Fibroblast of upper back skin (primary cell): ENCODE measurements around the gene DGAT2L6.
"Not testable (repeated sequence)": the region's sequence is repeated elsewhere in the genome, so short reads cannot be mapped to it uniquely, and the experiment has no call there.

ENCODE experiments used
- DNase-seq: peaks from one replicate; pipeline ENCODE4 v3.0.0-alpha.2; 2013

Gene DGAT2L6

DNA sequence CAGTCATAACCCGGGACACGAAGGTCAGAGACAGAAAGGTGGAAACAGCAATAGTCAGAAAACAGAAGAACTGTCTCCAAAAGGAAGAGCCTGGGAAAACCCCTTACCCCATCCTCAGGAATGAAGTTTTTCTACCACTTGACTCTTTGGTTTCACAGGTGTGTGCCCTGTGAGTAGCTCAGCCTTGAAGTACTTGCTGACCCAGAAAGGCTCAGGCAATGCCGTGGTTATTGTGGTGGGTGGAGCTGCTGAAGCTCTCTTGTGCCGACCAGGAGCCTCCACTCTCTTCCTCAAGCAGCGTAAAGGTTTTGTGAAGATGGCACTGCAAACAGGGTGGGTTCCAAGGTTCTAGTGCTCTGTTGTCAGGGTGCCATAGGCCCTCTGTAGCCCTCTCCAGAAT, 24.4 kb downstream of the DGAT2L6 start:
- no peak for DNase-seq

DNA sequence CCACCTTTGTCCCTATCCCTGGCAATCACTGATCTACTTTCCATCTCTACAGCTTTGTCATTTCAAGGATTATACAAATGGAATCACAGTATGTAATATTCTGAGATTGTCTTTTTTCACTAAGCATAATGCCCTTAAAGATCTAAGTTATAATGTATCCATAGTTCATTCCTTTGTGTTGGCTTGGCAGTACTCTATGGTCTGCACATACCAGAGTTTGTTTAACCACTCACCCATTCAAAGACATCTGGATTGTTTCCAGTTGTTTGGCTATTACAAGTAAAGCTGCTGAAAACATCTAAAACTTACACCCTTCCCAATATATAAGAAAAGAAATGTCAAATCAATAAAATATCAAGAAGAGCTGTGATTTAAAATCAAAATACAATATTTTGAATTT, 31.2 kb downstream of the DGAT2L6 start:
- DNase-seq, result peak; percentile 4

DNA sequence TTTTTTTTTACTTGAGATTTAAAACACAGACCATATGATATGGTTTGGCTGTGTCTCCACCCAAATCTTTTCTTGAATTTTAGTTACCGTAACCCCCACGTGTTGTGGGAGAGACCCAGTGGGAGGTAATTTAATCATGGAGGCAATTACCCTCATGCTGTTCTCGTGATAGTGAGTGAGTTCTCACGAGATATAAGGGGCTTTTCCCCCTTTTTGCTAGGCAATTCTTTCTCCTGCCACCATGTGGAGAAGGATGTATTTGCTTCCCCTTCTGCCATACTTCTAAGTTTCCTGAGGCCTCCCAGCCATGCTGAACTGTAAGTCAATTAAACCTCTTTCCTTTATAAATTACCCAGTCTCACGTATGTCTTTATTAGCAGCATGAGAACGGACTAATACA, 32.3 kb downstream of the DGAT2L6 start:
- DNase-seq, result not testable (repeated sequence)

DNA sequence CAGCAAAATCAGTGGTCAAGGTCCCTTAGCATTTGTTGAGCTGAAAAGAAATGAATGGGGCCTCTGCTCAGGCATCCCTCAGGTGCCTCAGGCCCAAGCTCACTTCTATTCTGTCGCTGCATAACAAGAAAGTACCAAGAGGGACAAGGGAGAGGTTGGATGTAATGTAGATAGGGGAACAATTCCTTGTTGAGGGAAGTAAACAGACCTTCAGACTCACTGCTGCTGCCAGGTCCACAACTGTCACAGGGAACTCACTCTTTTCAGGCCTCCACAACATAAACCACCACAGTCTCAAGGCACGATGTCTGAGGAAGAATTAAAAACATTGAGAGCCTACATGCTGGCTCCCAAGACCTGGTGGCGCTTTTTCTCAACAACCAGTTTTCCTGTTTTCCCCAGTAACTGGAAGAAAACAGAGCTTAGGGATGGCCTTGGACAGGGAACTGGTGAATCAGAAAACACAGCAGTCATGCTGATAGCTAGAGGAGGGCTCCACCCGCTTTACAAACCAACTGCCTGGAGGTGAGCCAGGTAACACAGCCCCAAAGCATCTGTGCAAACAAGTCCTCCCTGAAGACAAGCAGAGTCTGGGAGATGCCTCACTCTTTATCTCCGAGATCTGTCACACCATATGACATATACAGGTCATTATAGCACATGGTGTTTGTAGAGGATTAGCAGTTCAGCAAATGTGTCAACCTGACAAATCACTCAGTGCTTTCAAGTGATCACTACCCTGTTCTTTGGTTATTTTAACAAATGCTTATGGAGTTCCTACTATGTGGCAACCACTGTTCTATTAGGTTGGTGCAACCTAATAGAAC, 42.9 kb downstream of the DGAT2L6 start:
- DNase-seq, result no peak

DNA sequence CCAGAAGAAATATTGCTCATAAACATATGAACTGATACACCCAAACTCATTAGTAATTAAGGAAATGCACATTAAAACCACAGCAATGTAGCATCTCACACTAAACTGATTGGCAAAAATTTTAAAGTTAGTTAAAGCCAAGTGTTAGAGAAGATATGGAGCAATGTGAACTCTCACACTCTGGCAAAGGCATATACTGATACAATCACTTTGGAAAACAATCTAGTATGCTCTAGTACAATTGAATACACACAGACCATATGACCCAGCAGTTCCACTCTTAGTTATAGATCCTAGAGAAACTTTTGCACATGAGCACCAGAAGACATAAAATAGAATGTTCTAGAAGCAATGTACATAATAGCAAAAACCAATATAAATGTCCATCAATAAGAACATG, 48.8 kb downstream of the DGAT2L6 start:
- no peak for DNase-seq

DNA sequence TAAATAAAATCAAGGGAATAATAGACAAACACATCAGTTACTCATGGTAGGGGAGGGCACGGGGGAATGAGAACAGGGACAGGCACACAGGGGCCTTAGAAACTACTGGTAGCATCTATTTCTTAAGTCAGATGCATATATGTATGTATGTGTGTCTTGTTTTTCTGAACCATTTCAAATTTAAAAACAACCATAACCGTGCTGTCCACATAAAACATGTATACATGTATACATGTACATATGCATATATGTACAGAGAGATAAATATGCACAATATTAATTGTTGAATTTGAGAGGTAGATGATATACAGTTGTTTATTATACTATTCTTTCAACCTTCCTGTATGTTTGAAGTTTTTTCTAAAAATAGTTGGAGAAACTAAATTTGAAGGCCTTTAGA, 49.4 kb downstream of the DGAT2L6 start:
- no peak for DNase-seq

DNA sequence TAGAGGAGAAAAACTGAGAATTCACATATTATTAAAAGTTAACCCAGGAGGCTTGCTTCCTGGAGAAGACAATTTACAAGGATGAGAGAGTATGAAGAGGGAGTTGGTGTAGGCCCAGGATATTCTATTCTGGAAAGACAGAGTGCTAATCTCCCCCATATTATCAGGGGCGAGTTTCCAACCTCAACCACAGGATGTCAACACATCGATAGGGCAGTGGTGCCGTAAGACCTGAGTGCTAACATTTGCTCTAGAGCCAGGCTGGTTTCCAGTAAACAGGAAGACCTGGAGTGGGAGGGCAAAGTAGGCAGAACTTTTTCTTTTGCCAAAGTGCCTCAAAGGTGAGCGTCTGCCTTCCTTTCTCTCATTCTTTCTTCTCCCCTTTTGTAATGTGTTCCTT, 54.4 kb downstream of the DGAT2L6 start:
- DNase-seq, result no peak

DNA sequence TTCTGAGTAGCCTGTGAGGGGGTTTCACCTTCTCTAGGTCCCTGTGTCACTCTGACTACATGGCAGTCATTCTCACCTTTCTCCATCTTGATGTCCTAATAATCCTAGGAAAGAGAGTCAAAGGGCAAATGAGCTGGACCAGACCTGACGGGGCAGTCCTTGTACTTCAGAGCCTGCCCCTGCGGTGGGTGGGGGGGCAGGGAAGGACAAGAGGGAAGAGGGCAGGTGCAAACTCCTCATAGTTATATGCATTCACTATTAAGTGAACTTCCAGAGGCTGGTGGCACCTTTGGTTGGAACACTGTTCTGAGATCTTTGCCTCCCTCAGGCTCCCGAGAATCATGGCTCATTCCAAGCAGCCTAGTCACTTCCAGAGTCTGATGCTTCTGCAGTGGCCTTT, 57.1 kb downstream of the DGAT2L6 start, which contains the start of gene AWAT1:
TSS of gene AWAT1 (plus strand) at position 301 of the 400 bp plus-strand sequence. CDS start at position 342, 41 bp downstream.
- DNase-seq, result no peak

DNA sequence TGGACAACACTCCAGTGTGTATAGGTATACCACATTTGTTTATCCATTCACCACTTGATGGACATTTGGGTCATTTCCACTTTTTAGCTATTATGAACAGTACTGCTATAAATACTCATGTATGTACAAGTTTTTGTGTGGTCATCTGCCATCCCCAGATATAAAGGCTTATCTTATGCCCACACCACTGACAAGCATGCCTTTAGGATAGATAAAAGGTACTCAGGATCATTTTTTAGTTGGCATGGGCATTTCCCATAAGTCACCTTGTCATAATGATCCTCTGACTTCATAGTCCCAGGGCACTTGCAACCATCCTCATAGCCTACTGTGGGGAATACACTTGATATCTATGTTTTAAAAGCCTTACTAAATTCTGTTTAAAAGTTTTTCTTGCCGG, 63.5 kb downstream of the DGAT2L6 start:
- no peak for DNase-seq

DNA sequence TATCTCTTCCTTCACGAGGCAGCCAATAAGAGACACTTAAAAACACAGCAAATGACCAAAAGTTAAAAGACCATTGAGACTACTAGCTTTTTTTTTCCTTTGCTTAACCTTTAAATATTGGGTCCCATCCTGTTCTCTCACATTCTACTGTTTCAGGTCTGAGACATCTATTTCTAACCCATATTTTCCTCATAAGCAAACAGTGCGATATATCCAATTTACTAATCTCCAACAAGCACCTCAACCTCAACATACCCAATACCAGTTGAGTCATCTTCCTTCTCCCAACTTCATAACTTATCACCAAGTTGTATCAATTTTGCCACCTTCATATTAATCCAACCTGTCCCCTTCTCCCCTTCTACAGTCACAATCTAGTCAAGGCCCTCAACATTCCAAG, 64.2 kb downstream of the DGAT2L6 start:
- no peak for DNase-seq

DNA sequence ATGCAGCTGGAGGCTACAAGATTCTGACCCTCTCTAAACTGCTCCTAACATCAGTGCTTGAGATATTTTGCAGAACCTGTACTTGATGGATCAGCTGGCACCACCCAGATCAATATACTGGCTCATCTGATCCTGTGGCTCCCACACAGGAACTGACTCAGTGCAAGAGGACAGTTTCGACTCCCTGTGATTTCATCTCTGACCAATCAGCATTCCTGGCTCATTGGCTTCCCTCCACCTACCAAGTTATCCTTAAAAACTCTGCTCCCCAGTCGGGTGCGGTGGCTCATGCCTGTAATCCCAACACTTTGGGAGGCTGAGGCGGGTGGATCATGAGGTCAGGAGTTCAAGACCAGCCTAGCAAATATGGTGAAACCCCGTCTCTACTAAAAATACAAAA, 66.3 kb downstream of the DGAT2L6 start:
- DNase-seq, result not testable (repeated sequence)

DNA sequence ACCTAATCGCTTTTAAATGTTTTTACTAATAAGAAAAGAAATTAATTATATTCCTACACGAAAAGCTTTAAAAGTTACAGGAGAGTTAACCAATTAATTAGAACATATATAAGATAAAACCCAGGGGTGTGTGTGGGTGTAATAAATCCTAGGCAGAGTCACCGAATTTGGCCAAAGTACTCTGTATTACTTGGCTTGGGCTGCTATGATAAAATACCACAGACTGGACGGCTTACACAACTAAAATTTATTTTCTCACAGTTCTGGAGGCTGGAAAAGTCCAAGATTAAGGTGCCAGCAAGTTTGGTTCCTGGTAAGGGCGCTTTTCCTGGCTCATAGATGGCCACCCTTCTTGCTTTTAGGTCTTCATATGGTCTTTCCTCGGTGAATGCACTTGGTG, 67.6 kb downstream of the DGAT2L6 start:
- DNase-seq, result no peak

DNA sequence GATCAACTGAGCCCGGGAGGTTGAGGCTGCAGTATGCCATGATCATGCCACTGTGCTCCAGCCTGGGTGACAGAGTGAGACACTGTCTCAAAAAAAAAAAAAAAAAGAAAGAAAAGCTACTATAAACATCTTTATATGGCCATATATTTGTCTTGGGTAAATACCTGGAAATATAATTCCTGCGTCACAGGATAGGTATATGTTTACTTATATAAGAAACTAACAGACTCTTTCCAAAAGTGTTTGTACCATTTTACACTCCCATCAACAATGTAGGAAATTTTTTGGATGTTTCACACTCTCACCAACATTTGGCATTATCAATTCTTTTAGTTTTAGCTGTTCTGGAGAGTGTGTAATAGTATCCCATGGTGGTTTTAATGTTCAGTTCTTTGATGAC, 70.0 kb downstream of the DGAT2L6 start:
- no peak for DNase-seq

DNA sequence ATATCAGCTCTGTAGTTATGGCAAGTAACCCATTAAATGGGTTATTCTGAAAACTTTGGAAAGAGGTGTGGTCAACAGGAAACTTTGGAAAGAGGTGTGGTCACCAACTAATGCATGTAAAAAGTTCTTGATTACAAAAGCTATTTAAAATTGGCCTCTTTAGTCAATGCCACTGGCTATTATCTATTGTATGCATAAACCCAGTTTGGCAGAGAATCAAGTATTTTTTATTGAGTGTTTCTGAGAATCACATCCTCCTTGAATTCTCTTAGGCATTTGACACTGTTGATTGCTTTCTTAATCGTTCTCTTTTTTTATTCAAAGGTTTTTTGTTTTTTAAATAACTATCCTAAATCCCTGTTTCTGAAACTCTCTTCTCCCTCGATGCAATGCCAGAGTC, 75.2 kb downstream of the DGAT2L6 start:
- DNase-seq, result no peak

DNA sequence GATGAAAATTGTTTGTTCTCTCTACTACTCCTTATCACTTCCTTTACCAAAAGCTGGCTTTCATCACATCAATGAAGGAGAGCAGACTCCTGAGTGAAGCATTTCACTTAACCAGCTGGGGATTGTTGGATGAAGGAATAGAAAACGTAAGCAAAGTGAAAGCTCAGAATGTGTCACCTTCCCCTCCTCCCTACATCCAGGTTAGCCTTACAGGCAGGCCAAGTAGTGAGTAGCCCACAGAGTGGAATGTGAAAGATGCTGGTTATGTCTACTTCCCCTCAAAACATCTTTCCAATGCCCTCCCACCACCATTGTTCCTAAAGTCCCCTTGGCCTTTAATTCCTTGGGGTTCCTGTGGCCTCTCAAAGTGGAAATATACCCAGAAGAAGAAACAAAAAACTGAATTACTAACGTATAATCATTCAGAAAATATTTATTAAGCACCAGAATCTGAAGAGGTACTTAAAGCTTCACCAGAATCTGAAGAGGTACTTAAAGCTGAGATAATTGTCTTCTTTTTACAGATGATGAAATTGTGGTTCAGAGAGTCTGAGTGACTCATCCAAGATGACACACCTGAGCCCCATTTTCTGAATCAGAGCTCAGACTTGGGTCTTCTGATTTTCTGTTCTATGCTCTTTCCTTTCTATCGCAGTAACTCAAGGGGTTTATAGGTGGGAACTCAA, 76.2 kb downstream of the DGAT2L6 start:
- no peak for DNase-seq

DNA sequence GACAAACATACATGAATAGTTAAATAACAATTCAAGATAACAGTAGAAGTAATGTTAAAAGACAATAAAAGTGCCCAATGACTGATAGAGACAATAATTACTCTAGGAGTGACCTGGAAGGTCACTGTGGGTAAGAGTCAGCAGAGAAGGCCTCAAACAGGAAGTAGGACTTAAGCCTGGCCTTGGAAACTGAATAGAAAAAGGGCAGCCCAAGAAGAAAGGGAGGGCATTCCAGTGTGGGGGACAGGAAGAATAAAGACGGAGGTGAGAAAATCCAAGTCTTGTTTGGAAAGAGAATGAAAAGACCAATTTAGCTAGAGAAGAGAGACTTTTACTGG, 76.7 kb downstream of the DGAT2L6 start:
- no peak for DNase-seq

DNA sequence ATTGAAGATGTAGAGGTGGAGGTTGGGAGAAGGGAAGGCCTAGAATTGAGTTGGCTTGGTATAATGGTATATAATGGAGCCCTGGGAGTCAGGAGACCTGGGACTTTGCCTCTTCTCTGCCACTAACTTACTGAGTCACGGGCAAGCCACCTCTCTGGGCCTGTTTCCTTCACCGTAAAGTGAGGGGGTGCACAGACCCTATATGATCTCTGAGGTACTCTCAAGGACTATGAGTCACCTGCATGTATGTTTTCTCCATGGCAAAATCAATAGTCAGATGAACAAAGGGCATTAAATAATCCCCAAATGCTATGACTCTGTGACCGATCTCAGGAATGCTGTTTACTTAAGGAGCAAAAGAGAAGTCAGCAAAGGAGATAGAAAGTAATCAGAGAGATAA, 77.6 kb downstream of the DGAT2L6 start:
- no peak for DNase-seq
